IPS-NIHi11 (cell line): ENCODE results near the gene DACH1.

Source experiments
- DNase-seq: peaks from one replicate; pipeline ENCODE4 v3.0.0; 2012; ENCODE audit warnings: mixed read lengths, low spot score

DACH1 gene

DNA sequence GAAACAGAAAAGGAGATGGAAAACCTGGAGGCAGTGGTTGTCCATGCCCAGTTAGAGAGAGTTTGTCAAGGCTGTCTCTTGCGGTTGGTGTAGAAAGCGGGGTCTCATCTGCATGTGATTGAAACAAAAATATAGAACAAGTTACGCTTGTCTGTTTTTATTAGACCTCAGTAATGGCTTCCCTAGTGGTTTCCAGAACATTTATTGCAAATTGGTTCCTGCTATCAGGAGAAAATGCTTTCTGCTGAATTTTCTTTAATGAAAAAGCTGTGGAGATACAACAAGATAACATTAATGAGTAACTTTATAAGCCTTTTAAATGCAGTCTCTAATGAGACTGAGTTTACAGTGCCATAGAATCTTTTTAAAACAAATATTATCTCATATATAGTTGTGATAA is 378.0 kb downstream of the DACH1 start:
- no peak for DNase-seq

DNA sequence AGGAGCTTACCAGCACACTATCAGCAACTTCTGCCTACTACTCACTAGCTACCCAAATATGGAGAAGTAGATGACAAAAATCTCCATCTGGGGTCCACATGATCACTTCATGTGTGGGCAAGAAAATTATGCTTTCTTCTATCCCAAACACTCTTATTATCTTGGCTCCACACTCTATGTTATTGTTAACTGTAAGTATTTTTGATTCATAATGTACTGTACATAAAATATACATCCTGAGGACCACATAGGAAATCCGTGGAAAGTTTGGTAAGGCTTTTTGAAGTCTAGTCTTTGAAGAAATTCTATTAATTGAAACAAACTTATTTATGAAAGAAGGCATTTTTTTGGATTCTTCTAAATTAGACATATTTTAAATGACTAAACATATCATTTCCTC is 378.8 kb downstream of the DACH1 start:
- no peak for DNase-seq

DNA sequence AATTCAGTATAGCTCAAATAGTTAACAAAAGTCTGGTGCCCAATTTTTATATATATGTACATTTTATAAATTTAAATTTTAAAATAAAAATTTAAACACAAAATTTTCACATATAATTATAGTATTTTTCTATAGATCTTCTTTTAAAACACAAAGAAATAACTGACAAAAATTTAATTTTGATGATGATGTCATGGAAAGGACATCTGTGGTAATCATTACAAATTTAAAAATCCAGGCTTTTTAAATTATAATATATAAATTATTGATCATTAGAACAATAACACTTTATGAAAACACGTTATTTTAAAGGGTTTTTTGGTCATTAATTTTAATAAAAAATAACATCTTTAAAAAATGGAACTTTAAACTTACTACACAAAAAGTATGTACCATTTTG is 381.1 kb downstream of the DACH1 start:
- no peak for DNase-seq

GRCh38 chr13:71483733-71484132 is 383.3 kb downstream of the DACH1 start:
- DNase-seq = no peak

- DNase-seq = no peak
Measured at GRCh38 chr13:71481501-71481900, 385.5 kb downstream of the DACH1 start.

GRCh38 chr13:71481046-71481445 is 386.0 kb downstream of the DACH1 start:
- no peak for DNase-seq

- peak; percentile 12 for DNase-seq
Measured at GRCh38 chr13:71477735-71478134, 389.3 kb downstream of the DACH1 start.

DNA sequence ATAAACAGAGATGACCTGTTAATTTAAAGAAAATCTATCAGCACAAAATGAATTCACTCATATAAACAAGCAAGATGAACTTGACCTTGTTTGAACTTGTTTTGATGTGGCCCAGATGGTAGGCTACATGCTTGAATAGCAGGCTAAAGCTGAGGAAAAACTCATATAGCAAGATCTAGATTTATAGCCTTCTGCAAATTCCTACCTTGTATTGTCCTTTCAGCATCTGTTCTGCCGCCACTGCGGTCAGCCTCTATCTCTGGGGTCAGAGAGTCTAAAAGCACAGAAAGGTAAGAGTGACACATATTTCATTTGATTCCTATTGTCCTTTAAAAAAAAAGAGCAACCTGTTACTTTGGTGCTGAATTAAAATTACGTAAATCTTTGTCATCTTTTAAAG is 392.1 kb downstream of the DACH1 start:
- DNase-seq = no peak

DNA sequence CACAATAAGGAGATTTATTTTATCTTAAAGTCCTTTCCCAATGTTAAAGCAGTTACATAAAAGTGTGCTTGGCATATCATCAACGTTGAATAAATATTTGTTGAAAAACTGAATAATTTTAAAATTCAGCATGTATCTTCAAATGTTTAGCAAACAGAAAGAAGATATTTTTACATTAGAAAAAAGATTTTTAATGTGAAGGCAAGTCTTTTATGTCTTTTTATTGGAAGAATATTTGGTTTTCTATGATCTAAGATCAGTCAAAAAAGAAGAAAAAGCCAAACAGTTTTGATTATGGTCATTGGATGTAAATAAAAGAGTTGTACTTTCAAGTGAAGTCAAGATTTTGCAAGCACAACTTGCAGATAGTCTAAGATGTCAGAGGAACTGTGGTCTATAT is 397.4 kb downstream of the DACH1 start:
- DNase-seq = no peak

DNA sequence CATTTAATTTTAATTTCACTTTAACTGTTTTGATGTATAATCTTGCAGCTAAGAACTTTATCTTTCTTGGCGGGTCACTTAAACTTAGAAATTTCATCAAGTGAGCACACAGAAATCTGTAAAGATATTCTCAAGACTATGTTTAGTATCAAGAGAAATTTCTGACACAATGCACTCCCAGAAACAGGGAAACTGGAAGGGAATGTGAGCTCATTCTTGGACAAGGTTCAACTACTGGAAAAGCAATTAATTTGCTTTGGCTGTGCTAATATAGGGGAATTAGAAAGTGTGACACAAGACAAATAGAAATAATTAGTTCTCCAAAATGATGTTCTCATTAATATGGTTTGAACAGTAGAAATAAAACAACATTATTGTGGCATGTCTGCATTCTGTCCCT is 402.3 kb downstream of the DACH1 start:
- no peak for DNase-seq

- DNase-seq = no peak
Measured at GRCh38 chr13:71461892-71462291, 405.1 kb downstream of the DACH1 start.

- DNase-seq = no peak
Measured at GRCh38 chr13:71460211-71460610, 406.8 kb downstream of the DACH1 start.

DNA sequence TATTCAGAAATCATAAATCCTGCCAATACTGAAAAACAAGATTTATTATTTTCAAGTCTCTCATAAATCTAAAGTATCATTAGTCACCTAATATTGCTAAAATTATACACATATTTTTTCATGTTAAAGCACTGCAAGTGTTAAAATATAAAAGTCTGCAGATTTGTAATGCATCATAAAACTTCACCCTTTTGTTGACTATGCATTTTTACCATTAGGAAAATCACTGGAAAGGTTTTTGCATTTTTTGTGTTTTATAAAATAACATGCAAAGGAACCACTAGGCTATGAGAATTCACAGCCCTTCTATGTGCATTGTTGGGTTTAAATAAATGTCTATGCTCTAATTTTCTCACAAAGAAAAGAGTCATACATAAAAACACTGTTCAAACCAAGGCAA is 407.3 kb downstream of the DACH1 start:
- DNase-seq = no peak

- DNase-seq = no peak
Measured at GRCh38 chr13:71457645-71458044, 409.4 kb downstream of the DACH1 start.

DNA sequence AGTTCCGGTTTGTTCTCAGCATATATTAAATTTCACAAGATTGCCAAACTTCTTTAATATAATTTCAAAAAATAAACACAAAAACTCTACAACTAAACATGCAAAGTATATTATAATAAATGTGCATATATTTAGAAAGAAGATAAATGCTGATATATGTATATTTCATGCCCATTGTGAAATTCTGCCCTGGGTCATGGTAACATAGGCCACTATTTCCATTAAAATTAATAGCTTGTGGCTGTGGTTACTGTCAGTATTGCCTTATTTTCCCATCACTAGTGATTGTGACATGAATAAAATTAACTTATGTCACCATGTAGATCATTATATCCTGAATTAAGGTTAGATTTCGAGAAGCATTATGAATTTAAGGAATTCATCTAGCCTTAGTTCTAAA is 410.9 kb downstream of the DACH1 start:
- no peak for DNase-seq

- DNase-seq = no peak
Measured at GRCh38 chr13:71454509-71454908, 412.5 kb downstream of the DACH1 start.

DNA sequence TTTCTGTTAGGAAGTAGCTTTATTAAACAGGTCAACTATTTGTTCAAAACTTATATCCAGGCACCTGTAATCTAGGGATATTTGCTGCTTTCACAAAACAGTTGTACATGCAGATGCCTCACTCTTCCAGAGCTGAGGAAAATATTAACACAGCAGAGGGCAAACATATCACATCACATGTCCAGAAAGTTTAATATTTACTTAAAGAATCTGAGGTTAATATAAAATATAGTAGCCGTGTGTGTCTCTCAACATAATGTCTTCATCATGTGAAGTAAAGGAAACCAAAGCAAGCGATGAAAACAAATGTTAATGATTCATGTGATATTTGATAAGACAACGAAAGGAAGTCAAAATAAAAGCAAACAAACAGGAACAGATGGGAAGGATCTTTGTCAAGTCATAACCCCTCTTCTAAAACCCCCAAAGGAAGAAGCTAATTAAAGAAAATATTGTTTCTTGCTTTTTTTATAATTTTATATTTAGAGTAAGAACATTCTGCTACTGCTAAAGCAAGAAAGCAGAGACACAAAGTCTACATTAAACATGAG is 418.8 kb downstream of the DACH1 start:
- DNase-seq = no peak

DNA sequence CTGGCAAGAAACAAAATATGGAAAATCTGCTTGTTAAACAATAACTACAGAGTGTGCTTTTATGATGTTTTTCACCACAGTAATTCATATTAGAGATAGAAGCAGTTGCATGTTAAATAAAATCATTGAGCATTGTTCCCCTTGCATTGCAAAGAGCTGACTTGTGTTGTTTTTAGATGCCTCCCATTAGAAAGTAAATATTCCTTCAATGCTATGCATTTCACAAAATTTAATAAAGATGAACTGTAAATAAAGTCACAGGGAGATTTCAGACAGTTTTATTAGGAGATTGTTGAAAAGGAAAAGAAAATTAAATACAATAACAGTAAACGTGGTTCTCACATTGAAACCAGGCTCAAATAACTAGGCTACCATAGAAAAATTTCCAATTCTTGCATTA is 429.3 kb downstream of the DACH1 start:
- DNase-seq = no peak

DNA sequence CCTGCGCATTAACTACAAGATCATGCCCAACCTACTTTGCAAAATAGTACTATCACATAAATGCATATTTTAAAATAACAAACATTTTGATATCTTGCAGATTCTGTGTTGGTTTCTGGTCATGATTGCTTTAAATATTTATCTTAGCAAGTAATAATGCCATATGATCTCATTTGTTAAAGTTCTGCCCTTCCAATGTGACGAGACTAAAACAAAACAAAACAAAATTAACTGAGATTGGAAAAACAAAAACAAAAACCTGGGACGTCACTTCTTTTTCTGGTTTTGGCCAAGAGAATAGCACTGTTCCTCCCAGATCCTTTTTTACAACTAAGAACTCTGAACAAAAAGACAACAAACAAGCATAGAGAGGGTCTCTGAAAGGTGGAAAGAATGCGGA is 436.3 kb downstream of the DACH1 start:
- DNase-seq = no peak

DNA sequence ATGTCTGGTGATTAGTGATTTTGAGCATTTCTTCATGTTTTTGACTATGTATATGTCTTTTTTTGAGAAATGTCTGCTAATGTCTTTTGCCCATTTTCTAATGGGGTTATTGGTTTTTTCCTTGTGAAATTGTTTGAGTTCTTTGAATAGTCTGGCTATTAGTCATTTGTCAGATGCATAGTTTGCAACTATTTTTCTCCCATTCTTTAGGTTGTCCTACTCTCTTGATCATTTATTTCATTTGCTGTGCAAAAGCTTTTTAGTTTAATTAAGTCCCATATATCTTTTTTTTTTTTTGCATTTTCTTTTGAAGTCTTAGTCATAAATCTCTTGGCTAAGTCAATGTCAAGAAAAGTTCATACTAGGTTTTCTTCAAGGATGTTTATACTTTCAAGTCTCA is 449.8 kb downstream of the DACH1 start:
- no peak for DNase-seq

- no peak for DNase-seq
Measured at GRCh38 chr13:71412231-71412630, 454.8 kb downstream of the DACH1 start.

DNA sequence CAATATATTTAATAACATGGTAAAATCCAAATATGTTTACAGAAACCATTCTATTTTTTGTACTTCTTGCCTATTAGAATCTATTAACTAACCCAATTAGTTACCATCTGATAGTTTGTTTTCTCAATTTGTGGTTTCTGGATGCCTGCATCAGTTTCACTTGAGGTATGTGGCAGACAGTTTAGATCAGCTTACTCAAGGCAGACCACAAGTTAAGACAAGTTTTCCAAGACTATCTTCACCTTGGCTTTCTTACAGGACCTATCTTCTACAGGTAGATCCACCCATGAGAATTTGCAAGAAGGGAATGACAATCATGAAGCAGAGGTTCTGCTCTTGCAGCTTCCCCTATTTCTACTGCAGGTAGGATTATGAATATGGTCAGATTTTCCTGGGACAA is 458.6 kb downstream of the DACH1 start:
- no peak for DNase-seq

- no peak for DNase-seq
Measured at GRCh38 chr13:71399631-71400215, 467.3 kb downstream of the DACH1 start.

- no peak for DNase-seq
Measured at GRCh38 chr13:71396149-71396548, 470.9 kb downstream of the DACH1 start.

GRCh38 chr13:71395053-71395452 is 472.0 kb downstream of the DACH1 start:
- no peak for DNase-seq
